B cell (primary cell): ENCODE results near the gene NEK11. TPM values are rescaled to one million over a fixed set of nuclear protein-coding genes. Genes with fewer than 3 reads are reported as not detected.
A peak's percentile ranks its signal among the peaks of the same experiment; 100 is the strongest.

Experiments
- ATAC-seq: fragments of 200-7000 bp; cut with Tn5 transposase; one replicate; pipeline ENCODE4 v1.10.0; 2021; ENCODE audit warnings: low read depth, mild to moderate bottlenecking, moderate number of reproducible peaks, moderate library complexity
- CTCF ChIA-PET: fragments of 350-600 bp; sonication (Branson Sonifier 250); formaldehyde crosslinking; loops from one replicate; lab custom pipeline; 2021; ENCODE audit warnings: antibody characterized with exemption, inconsistent platforms; lab: Charles Lee
- POLR2A ChIA-PET: fragments of 350-600 bp; sonication (Branson Sonifier 250); formaldehyde crosslinking; loops from one replicate; lab custom pipeline; 2021; ENCODE audit warnings: antibody characterized with exemption; lab: Charles Lee
- DNase-seq: peaks from one replicate; pipeline ENCODE4 v3.0.0; 2013
- H2AFZ ChIP-seq: 2 replicates; pipeline ENCODE4 v1.6.1; 2012; ENCODE audit warnings: mild to moderate bottlenecking, low read depth, low read length; ENCODE audit not compliant: insufficient read depth, poor library complexity, severe bottlenecking
- H3K27ac ChIP-seq, 2 donors: 1 replicate in 1 of 2; 2 replicates in 1 of 2; pipeline ENCODE4 v1.5.1; 2012 to 2013; ENCODE audit warnings: low read length in 2 of 2, mild to moderate bottlenecking in 2 of 2, moderate library complexity in 1 of 2
- H3K27me3 ChIP-seq, 4 experiments: fragments of 200-600 bp in 1 of 4; sonication (generic) in 1 of 4; replicated peaks in 1 of 4; 1 replicate in 2 of 4; 2 replicates in 2 of 4; pipeline versions ENCODE4 v1.6.1 to v1.7.0; 2013 to 2016; ENCODE audit warnings: low read length in 3 of 4, mild to moderate bottlenecking in 2 of 4, mixed read lengths in 1 of 4, moderate library complexity in 1 of 4; ENCODE audit not compliant: insufficient read depth in 4 of 4, control insufficient read depth in 3 of 4; ENCODE audit errors: control extremely low read depth in 1 of 4
- H3K36me3 ChIP-seq, 2 experiments: replicated peaks in 1 of 2; 1 replicate in 1 of 2; 2 replicates in 1 of 2; pipeline versions ENCODE4 v1.6.1 to v1.7.1; 2013; ENCODE audit warnings: low read length in 1 of 2; ENCODE audit not compliant: insufficient read depth in 2 of 2, control insufficient read depth in 1 of 2; ENCODE audit errors: control extremely low read depth in 1 of 2, extremely low read depth in 1 of 2
- H3K4me1 ChIP-seq, 2 donors: fragments of 200-600 bp in 1 of 2; sonication (generic) in 1 of 2; 1 replicate in 1 of 2; 2 replicates in 1 of 2; pipeline versions ENCODE4 v1.5.1 to v1.6.1; 2013 to 2017; ENCODE audit warnings: low read length in 2 of 2; ENCODE audit not compliant: control insufficient read depth in 2 of 2, insufficient read depth in 2 of 2
- H3K4me2 ChIP-seq: replicated peaks from 2 replicates; pipeline ENCODE3; 2012; ENCODE audit warnings: mild to moderate bottlenecking, low read depth, low read length; ENCODE audit not compliant: poor library complexity, severe bottlenecking
- H3K4me3 ChIP-seq, 5 experiments: fragments of 200-600 bp in 1 of 5; sonication (generic) in 1 of 5; 1 replicate in 3 of 5; 2 replicates in 2 of 5; pipeline versions ENCODE4 v1.5.1 to v1.7.0; 2011 to 2016; ENCODE audit warnings: low read length in 4 of 5, mild to moderate bottlenecking in 4 of 5, low read depth in 2 of 5, control low read depth in 1 of 5, moderate library complexity in 1 of 5; ENCODE audit not compliant: insufficient read depth in 1 of 5; ENCODE audit errors: control extremely low read depth in 1 of 5, extremely low read depth in 1 of 5
- H3K79me2 ChIP-seq: fragments of 200-600 bp; sonication (generic); one replicate; pipeline ENCODE4 v1.6.0; 2016; ENCODE audit warnings: low read length; ENCODE audit not compliant: control insufficient read depth, insufficient read depth
- H3K9ac ChIP-seq: fragments of 200-600 bp; sonication (generic); 2 replicates; pipeline ENCODE4 v1.6.1; 2017; ENCODE audit warnings: mild to moderate bottlenecking, low read length, moderate library complexity
- H3K9me3 ChIP-seq, 3 donors: one replicate each; pipeline versions ENCODE4 v1.6.1 to v1.7.1; 2013; ENCODE audit warnings: low read length in 2 of 3; ENCODE audit not compliant: control insufficient read depth in 2 of 3, insufficient read depth in 1 of 3; ENCODE audit errors: control extremely low read depth in 1 of 3
- H4K20me1 ChIP-seq: 2 replicates; pipeline ENCODE4 v1.6.0; 2012; ENCODE audit warnings: mild to moderate bottlenecking, low read length; ENCODE audit not compliant: insufficient read depth, control insufficient read depth, poor library complexity, severe bottlenecking
- H3K27ac Mint-ChIP-seq: one replicate; pipeline ENCODE4 v1.8.0; 2021; ENCODE audit warnings: mixed read lengths
- H3K27me3 Mint-ChIP-seq: one replicate; pipeline ENCODE4 v1.8.0; 2021; ENCODE audit warnings: mixed read lengths
- H3K4me1 Mint-ChIP-seq: one replicate; pipeline ENCODE4 v1.8.0; 2021; ENCODE audit warnings: mixed read lengths
- H3K4me3 Mint-ChIP-seq: one replicate; pipeline ENCODE4 v1.8.0; 2021; ENCODE audit warnings: mixed read lengths
- H3K9me3 Mint-ChIP-seq: one replicate; pipeline ENCODE4 v1.8.0; 2022; ENCODE audit warnings: mixed read lengths; ENCODE audit not compliant: insufficient read depth
- CTCF ChIP-seq: fragments of 200-600 bp; IDR thresholded peaks from one replicate; pipeline ENCODE4 v1.8.0; 2022; ENCODE audit warnings: antibody characterized with exemption, mild to moderate bottlenecking
- EZH2 ChIP-seq: IDR thresholded peaks from 2 replicates; pipeline ENCODE4 v1.6.1; 2012; ENCODE audit warnings: borderline replicate concordance, low read depth, mild to moderate bottlenecking, moderate library complexity, low read length; ENCODE audit not compliant: insufficient read depth, poor library complexity, severe bottlenecking
- WGBS: methylation state at CpG from one replicate; pipeline ENCODE4 v1.1.5; 2013; ENCODE audit warnings: missing lambda C conversion rate; ENCODE audit not compliant: insufficient coverage; 5-methylcytosine and 5-hydroxymethylcytosine counted together
- intact Hi-C: fragments of 100-400 bp; cut with micrococcal nuclease; formaldehyde crosslinking; loops from one replicate; pipeline ENCODE4 v1.10.0; 2022
- polyA plus RNA-seq: library from polyadenylated mRNA; depleted of rRNA; stranded (reverse); fragments of >200 nt; gene quantifications from 2 replicates; pipeline ENCODE4 v1.2.3, GENCODE V29; 2012
- total RNA-seq, 2 donors: library from RNA; stranded (reverse); fragments of 120-200 nt in 1 of 2; gene quantifications; 1 replicate in 1 of 2; 2 replicates in 1 of 2; pipeline versions ENCODE4 v1.2.3 to v1.2.4, GENCODE V29; 2013 to 2022

Gene NEK11
- total and polyA plus RNA-seq, 2 donors (not counting 1 experiment from before 2014, with no cell fraction given): 1.00 to 7.7 TPM

GRCh38 chr3:131386429-131387165 is 359.9 kb downstream of the NEK11 start:
- Histone ChIP-seq H3K36me3 (peaks cover 0 to 11% of the 10 kb centered on the region in 2 experiments), H3K27ac (no peak overlapping the region), H3K4me3 (no peak overlapping the region), H3K9ac (no peak overlapping the region), H2AFZ (no peak overlapping the region), H4K20me1 (no peaks in the 10 kb centered on the region), H3K9me3 (no peaks in the 10 kb centered on the region), H3K4me1 (peaks cover 18 to 19% of the 10 kb centered on the region in 2 donors), H3K4me2 (peak overlapping the region; percentile 2), H3K79me2 (peaks cover 19% of the 10 kb centered on the region), H3K27me3 (no peaks in the 10 kb centered on the region)
- CTCF ChIA-PET: no interaction called here
- no peak overlapping the region for H3K4me3 Mint-ChIP-seq
- H3K27me3 Mint-ChIP-seq: no peaks in the 10 kb centered on the region
- H3K27ac Mint-ChIP-seq: no peak overlapping the region
- peaks cover 21% of the 10 kb centered on the region for H3K4me1 Mint-ChIP-seq
- no peaks in the 10 kb centered on the region for H3K9me3 Mint-ChIP-seq
- no peak for TF ChIP-seq CTCF
- no peak for TF ChIP-seq EZH2
- intact Hi-C loops: no loop called here
- POLR2A ChIA-PET: no interaction called here
- 32% methylated on average over 2 of the region's 6 CpGs for WGBS
- no peak for DNase-seq
- no peak for ATAC-seq

GRCh38 chr3:131387796-131388489 is 361.3 kb downstream of the NEK11 start:
- H3K9me3 Mint-ChIP-seq: no peaks in the 10 kb centered on the region
- peaks cover 5% of the 10 kb centered on the region for H3K79me2 ChIP-seq
- H3K4me3 Mint-ChIP-seq: no peak overlapping the region
- no peaks in the 10 kb centered on the region for H4K20me1 ChIP-seq
- intact Hi-C loops: no loop called here
- no peaks in the 10 kb centered on the region for H3K27me3 ChIP-seq
- no peaks in the 10 kb centered on the region for H3K27me3 Mint-ChIP-seq
- 89% methylated on average over 1 of the region's 1 CpG for WGBS
- H3K4me1 ChIP-seq: peaks cover 9 to 10% of the 10 kb centered on the region in 2 donors
- H2AFZ ChIP-seq: no peak overlapping the region
- ATAC-seq (no peak), DNase-seq (no peak)
- no peaks in the 10 kb centered on the region for H3K9me3 ChIP-seq
- H3K4me1 Mint-ChIP-seq: peaks cover 13% of the 10 kb centered on the region
- ChIA-PET CTCF (no interaction called here), POLR2A (no interaction called here)
- H3K27ac Mint-ChIP-seq: no peak overlapping the region
- no peak overlapping the region for H3K4me2 ChIP-seq
- no peak overlapping the region for H3K4me3 ChIP-seq
- H3K27ac ChIP-seq: no peak overlapping the region
- H3K36me3 ChIP-seq: peaks cover 0 to 11% of the 10 kb centered on the region in 2 experiments
- no peak for TF ChIP-seq EZH2
- no peak for TF ChIP-seq CTCF
- H3K9ac ChIP-seq: no peak overlapping the region
